DND-41 (cell line): Measurements from ENCODE around the gene NCAPD3.

ENCODE experiments used
- EZH2 ChIP-seq: IDR thresholded peaks from 3 replicates; pipeline ENCODE4 v1.6.1; 2012; ENCODE audit warnings: borderline replicate concordance, low read depth, mild to moderate bottlenecking, moderate library complexity, low read length, inconsistent platforms; ENCODE audit not compliant: severe bottlenecking
- TF ChIP-seq, protein P1 (sequence below): IDR thresholded peaks from 2 replicates; pipeline ENCODE4 v1.5.1; 2012; ENCODE audit warnings: borderline replicate concordance, low read length, moderate library complexity, mild to moderate bottlenecking; ENCODE audit not compliant: poor library complexity, severe bottlenecking; ENCODE audit errors: extremely low read depth

GRCh38 chr11:134253188-134253993, 29.6 kb upstream of the NCAPD3 start, which contains the start of the genes ACAD8 and THYN1:
- TF ChIP-seq, protein P1, sequence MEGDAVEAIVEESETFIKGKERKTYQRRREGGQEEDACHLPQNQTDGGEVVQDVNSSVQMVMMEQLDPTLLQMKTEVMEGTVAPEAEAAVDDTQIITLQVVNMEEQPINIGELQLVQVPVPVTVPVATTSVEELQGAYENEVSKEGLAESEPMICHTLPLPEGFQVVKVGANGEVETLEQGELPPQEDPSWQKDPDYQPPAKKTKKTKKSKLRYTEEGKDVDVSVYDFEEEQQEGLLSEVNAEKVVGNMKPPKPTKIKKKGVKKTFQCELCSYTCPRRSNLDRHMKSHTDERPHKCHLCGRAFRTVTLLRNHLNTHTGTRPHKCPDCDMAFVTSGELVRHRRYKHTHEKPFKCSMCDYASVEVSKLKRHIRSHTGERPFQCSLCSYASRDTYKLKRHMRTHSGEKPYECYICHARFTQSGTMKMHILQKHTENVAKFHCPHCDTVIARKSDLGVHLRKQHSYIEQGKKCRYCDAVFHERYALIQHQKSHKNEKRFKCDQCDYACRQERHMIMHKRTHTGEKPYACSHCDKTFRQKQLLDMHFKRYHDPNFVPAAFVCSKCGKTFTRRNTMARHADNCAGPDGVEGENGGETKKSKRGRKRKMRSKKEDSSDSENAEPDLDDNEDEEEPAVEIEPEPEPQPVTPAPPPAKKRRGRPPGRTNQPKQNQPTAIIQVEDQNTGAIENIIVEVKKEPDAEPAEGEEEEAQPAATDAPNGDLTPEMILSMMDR: peak; percentile 32
- TF ChIP-seq EZH2: no peak
